NCI-H2227 treated with DMSO at 0.1 percent for 48 hours (cell line): Measurements from ENCODE around the gene PANX1.
"Not testable (repeated sequence)": the region's sequence is repeated elsewhere in the genome, so short reads cannot be mapped to it uniquely, and the experiment has no call there.

Experiments
- DNase-seq: peaks from one replicate; lab custom pipeline; 2025; lab: John Stamatoyannopoulos, UW

Gene PANX1

GRCh38 chr11:94128746-94129511, at the start of gene PANX1:
Gene PANX1 (plus strand): TSS chr11:94128841. CDS start chr11:94129313, 472 bp downstream.
- DNase-seq: peak; percentile 73

- DNase-seq: no peak
Observed at GRCh38 chr11:94084164-94084563, 44.5 kb upstream of the PANX1 start.

- no peak for DNase-seq
Observed at GRCh38 chr11:94088906-94089305, 39.7 kb upstream of the PANX1 start.

- DNase-seq: no peak
Observed at GRCh38 chr11:94089341-94089740, 39.3 kb upstream of the PANX1 start.

- DNase-seq: no peak
Observed at GRCh38 chr11:94090401-94090800, 38.2 kb upstream of the PANX1 start.

GRCh38 chr11:94091091-94091490, 37.5 kb upstream of the PANX1 start:
- no peak for DNase-seq

GRCh38 chr11:94100253-94100652, 28.4 kb upstream of the PANX1 start:
- DNase-seq: no peak

GRCh38 chr11:94103471-94103870, 25.2 kb upstream of the PANX1 start:
- DNase-seq: no peak

GRCh38 chr11:94104734-94105133, 23.9 kb upstream of the PANX1 start:
- DNase-seq: no peak

- no peak for DNase-seq
Observed at GRCh38 chr11:94106716-94107115, 21.9 kb upstream of the PANX1 start.

- DNase-seq: no peak
Observed at GRCh38 chr11:94107363-94107762, 21.3 kb upstream of the PANX1 start.

GRCh38 chr11:94111241-94111640, 17.4 kb upstream of the PANX1 start:
- no peak for DNase-seq

GRCh38 chr11:94111660-94112059, 17.0 kb upstream of the PANX1 start:
- DNase-seq: no peak

- no peak for DNase-seq
Observed at GRCh38 chr11:94112206-94112953, 16.3 kb upstream of the PANX1 start.

- DNase-seq: no peak
Observed at GRCh38 chr11:94117197-94117574, 11.5 kb upstream of the PANX1 start.

GRCh38 chr11:94117871-94118270, 10.8 kb upstream of the PANX1 start:
- DNase-seq: no peak

GRCh38 chr11:94119676-94120075, 9.0 kb upstream of the PANX1 start:
- not testable (repeated sequence) for DNase-seq

GRCh38 chr11:94120516-94120915, 8.1 kb upstream of the PANX1 start:
- not testable (repeated sequence) for DNase-seq

- no peak for DNase-seq
Observed at GRCh38 chr11:94120946-94121345, 7.7 kb upstream of the PANX1 start.

- DNase-seq: no peak
Observed at GRCh38 chr11:94125407-94126115, 3.1 kb upstream of the PANX1 start.

- DNase-seq: no peak
Observed at GRCh38 chr11:94127638-94128037, 1.0 kb upstream of the PANX1 start.

- peak; percentile 64 for DNase-seq
Observed at GRCh38 chr11:94128291-94128745, 323 bp upstream of the PANX1 start.
